OCI-LY3 (cell line): ENCODE results near the gene ADGRG6.

Source experiments
- EZH2phosphoT487 ChIP-seq: fragments of 200-600 bp; shearing (Covaris generic); IDR thresholded peaks from 2 replicates; pipeline ENCODE4 v1.6.1; 2018; ENCODE audit warnings: antibody characterized with exemption, mixed run types, low read depth
- TF ChIP-seq, protein P1 (sequence below): fragments of 200-600, 300-600 bp; sonication (generic); IDR thresholded peaks from 2 replicates; pipeline ENCODE4 v1.5.1; 2014; ENCODE audit warnings: antibody characterized with exemption, low read length, low read depth

DNA sequence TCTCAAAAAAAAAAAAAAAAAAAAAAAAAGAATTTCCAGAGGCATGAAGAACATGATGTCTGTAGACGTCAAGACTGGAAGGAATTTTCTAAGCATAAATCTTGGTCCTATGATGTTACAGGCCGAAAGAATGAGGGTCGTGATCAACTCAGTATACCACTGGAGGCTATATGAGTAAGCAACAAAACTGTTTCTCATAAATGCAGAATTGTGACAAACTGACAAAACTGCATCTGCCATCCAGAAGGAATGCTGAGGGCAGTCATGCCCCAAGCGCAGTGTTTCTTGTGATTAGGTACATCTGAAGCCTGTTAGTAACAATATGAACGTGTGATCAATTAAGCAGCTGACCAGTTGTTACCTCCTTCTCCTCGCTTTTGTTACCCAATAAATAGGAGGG is 43.5 kb upstream of the ADGRG6 start:
- TF ChIP-seq, protein P1, sequence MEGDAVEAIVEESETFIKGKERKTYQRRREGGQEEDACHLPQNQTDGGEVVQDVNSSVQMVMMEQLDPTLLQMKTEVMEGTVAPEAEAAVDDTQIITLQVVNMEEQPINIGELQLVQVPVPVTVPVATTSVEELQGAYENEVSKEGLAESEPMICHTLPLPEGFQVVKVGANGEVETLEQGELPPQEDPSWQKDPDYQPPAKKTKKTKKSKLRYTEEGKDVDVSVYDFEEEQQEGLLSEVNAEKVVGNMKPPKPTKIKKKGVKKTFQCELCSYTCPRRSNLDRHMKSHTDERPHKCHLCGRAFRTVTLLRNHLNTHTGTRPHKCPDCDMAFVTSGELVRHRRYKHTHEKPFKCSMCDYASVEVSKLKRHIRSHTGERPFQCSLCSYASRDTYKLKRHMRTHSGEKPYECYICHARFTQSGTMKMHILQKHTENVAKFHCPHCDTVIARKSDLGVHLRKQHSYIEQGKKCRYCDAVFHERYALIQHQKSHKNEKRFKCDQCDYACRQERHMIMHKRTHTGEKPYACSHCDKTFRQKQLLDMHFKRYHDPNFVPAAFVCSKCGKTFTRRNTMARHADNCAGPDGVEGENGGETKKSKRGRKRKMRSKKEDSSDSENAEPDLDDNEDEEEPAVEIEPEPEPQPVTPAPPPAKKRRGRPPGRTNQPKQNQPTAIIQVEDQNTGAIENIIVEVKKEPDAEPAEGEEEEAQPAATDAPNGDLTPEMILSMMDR, result no peak
- no peak for TF ChIP-seq EZH2phosphoT487
